SK-MEL-5 (cell line): Measurements from ENCODE around the gene STMND1. TPM values are rescaled to one million over a fixed set of nuclear protein-coding genes. Genes with fewer than 3 reads are reported as not detected.

Experiments used
- DNase-seq: peaks from one replicate; pipeline ENCODE4 v3.0.0-alpha.2; 2016; ENCODE audit warnings: low read depth, low spot score
- in situ Hi-C: cut with HindIII; loops from 2 replicates; pipeline ENCODE4 v1.10.0; 2016; ENCODE audit warnings: low sequenced_read_pairs, high pct_unique_total_duplicates, low pct_unique_long_range_greater_than_20kb
- total RNA-seq: library from RNA; depleted of rRNA; stranded (reverse); fragments of >200 nt; shearing (Covaris generic); gene quantifications from 2 replicates; pipeline ENCODE4 v1.2.3, GENCODE V29; 2014

Gene STMND1
- total RNA-seq, 1 experiment from 2014 or later, result not detected

- no peak for DNase-seq
- in situ Hi-C loops, result no loop called here
Observed at GRCh38 chr6:17149571-17149970, 47.7 kb downstream of the STMND1 start.

DNA sequence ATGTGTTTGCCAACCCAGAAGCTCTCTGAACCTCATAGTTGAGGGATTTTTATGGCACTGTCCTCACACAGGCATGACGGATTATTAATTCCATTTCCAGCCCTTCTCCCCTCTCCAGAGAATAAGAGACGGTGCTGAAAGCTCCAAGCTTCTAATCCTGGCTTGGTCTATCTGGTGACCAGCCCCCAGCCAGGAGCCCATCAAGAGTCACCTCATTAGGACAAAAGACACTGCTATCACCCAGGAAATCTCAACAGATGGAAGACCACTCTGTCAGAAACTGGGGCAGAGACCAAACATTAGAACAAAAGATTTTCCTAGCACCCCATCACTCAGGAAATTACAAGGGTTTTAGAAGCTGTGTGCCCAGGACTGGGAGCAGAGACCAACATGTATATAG, 48.2 kb downstream of the STMND1 start:
- no peak for DNase-seq
- in situ Hi-C loops, result loop anchor here (25.0 kb wide), 1 partner anchor 637 kb away; no protein-coding TSS in a partner anchor

GRCh38 chr6:17151888-17152287, 50.0 kb downstream of the STMND1 start:
- no peak for DNase-seq
- in situ Hi-C loops, result loop anchor here (25.0 kb wide), 1 partner anchor 635 kb away; no protein-coding TSS in a partner anchor

- no peak for DNase-seq
- in situ Hi-C loops, result loop anchor here (25.0 kb wide), 1 partner anchor 635 kb away; no protein-coding TSS in a partner anchor
Observed at GRCh38 chr6:17152703-17153102, 50.9 kb downstream of the STMND1 start.

- DNase-seq, result peak; percentile 90
- in situ Hi-C loops, result loop anchor here (25.0 kb wide), 1 partner anchor 631 kb away; no protein-coding TSS in a partner anchor
Observed at GRCh38 chr6:17156112-17156921, 54.5 kb downstream of the STMND1 start.

GRCh38 chr6:17156966-17157365, 55.1 kb downstream of the STMND1 start:
- in situ Hi-C loops, result loop anchor here (25.0 kb wide), 1 partner anchor 630 kb away; no protein-coding TSS in a partner anchor

GRCh38 chr6:17157617-17158016, 55.8 kb downstream of the STMND1 start:
- in situ Hi-C loops, result loop anchor here (25.0 kb wide), 1 partner anchor 630 kb away; no protein-coding TSS in a partner anchor
- no peak for DNase-seq

More at GRCh38 chr6:17156966-17157365, 55.1 kb downstream of the STMND1 start:
- DNase-seq, result no peak

DNA sequence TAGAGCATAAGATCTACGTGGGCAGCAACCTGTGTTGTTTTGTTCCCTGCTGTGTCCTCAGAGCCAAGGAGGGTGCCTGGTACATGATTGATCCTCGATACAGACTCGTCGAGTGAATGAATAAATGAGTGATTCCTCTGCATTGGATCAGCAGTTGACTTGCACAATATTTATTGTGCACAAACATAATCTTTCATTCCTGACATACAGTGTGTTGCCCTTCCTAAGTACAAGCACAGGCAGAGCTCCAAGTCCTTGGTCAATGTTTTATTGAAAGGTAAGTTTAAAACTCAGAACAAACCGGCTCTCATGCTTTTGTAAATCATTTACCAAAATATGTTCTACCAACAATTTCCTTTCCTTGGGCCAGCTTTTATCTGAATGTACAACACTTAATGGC, 57.4 kb downstream of the STMND1 start:
- no peak for DNase-seq
- in situ Hi-C loops, result loop anchor here (25.0 kb wide), 1 partner anchor 628 kb away; no protein-coding TSS in a partner anchor

DNA sequence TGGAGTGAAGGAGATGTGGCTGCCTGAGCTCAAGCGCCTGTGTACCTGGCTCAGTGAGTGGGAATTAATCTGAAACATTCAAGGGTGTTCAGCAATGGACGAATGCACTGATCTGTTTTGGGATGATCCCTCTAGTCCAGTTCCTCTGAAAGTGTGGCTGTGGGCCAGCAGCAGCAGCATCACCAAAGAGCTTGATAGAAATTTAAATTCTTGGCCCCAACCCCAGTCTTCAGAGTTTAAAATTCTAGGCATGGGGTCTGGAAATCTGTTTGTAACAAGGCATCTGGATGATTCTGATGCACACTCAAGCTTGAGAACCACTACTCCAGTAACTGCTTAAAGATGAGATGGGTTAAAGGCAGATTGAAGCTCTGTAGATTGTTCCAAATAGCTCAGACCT, 59.2 kb downstream of the STMND1 start:
- DNase-seq, result no peak
- in situ Hi-C loops, result loop anchor here (25.0 kb wide), 1 partner anchor 626 kb away; no protein-coding TSS in a partner anchor

- in situ Hi-C loops, result loop anchor here (25.0 kb wide), 1 partner anchor 622 kb away; no protein-coding TSS in a partner anchor
- no peak for DNase-seq
Observed at GRCh38 chr6:17165383-17165782, 63.5 kb downstream of the STMND1 start.

GRCh38 chr6:17167327-17167979, 65.6 kb downstream of the STMND1 start:
- in situ Hi-C loops, result loop anchor here (25.0 kb wide), 1 partner anchor 620 kb away; no protein-coding TSS in a partner anchor
- peak; percentile 94 for DNase-seq

- DNase-seq, result no peak
- in situ Hi-C loops, result loop anchor here (25.0 kb wide), 1 partner anchor 618 kb away; no protein-coding TSS in a partner anchor
Observed at GRCh38 chr6:17169291-17169690, 67.4 kb downstream of the STMND1 start.

DNA sequence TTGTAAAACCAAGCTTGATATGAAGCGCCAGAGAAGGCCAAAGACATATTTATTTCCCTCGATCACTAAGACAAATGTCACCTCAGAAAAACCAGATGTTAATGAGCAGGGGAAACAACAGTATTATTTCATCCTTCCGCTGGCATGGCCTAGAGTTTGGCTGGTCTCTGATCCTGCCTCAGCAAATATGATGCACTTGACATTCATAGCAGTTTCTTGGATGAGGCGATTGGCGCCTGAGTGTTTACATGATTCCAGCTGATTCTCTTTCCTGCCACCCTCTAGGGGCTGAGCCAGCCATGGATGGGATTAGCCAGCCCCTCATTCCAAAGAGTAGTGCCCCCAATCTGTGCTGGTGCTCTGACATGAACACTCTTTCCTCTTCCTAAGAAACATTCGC, 67.9 kb downstream of the STMND1 start:
- in situ Hi-C loops, result loop anchor here (25.0 kb wide), 1 partner anchor 618 kb away; no protein-coding TSS in a partner anchor

GRCh38 chr6:17172836-17173470, 71.1 kb downstream of the STMND1 start:
- no peak for DNase-seq
- in situ Hi-C loops, result loop anchor here (25.0 kb wide), 1 partner anchor 614 kb away; no protein-coding TSS in a partner anchor

More for the DNA sequence above, 67.9 kb downstream of the STMND1 start:
- no peak for DNase-seq

DNA sequence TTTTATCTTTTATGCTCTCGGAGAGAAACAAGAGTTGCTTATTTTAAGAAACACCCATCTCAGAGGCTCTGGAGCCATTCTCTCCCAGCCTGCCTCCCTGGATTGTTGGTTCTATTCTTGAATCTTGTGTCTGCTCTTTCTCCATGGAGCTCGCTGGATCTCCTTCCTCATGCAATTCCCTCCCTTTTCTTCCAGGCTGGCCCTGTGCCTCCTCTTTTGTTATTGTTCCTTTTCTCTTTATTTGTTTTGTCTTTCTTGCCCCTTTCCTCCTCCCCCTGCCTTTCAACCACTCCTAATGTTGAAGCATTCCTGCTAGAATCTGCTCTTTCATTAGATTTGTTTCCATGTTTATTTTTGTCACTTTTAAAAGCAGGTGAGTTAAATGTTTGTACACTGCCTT, 76.5 kb downstream of the STMND1 start:
- no peak for DNase-seq
- in situ Hi-C loops, result no loop called here

- in situ Hi-C loops, result no loop called here
- DNase-seq, result peak; percentile 28
Observed at GRCh38 chr6:17178754-17179529, 77.1 kb downstream of the STMND1 start.

- in situ Hi-C loops, result no loop called here
- DNase-seq, result peak; percentile 63
Observed at GRCh38 chr6:17179530-17180073, 77.8 kb downstream of the STMND1 start.
